ENCODE results near the gene ANKLE2.
A peak's percentile ranks its signal among the peaks of the same experiment; 100 is the strongest.

Gene ANKLE2

DNA sequence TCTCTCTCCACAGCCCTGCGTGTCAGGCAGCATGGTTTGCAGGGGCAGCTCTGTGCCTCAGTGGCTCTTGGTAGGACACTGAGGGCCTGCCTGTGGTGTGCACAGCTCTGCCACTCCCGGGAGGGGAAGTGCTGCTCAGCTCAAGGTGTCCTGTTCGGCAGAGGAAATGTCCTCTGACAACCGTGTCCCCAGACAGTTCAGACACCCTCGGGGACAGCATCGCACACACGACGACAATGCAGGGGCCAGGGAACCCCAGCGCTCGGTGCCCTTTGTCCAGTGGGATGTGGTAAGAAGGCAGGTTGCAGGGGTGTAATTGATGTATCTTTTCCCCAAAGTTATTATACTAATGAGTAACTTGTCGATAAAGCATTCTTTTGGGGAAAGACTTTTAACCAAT lies 14.2 kb downstream of the ANKLE2 start:
- no peaks in the 10 kb centered on the region for H3K9me3 Mint-ChIP-seq
- H3K27ac Mint-ChIP-seq: peak overlapping the region; percentile 47
- H3K4me3 Mint-ChIP-seq: no peak overlapping the region
- no peaks in the 10 kb centered on the region for H3K4me1 Mint-ChIP-seq (ENCODE audit: low read depth)
- H3K27me3 Mint-ChIP-seq: no peaks in the 10 kb centered on the region
- intact Hi-C loops (cut with micrococcal nuclease): no loop called here
- H3K36me3 Mint-ChIP-seq (ENCODE audit: low read depth): peaks cover 100% of the 10 kb centered on the region

DNA sequence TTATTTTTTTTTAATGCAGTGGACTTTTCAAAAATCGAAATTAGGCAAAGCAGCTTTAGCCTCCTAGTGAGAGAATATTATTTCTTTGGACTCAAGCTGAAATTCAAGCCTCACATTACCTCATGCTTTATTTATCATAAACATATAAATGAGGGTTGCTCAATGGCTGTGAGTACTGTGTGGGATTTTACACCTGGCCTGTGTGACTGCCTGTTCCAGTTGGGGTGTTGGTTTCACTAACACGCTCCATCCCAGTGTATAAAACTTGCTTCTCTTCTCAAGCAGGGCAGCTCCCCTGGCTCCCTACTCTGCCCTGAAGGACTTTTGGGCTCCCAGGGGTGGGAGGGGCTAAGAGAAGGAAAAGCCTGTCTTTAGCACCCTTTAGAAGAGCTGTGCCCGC lies 15.0 kb downstream of the ANKLE2 start:
- no peak overlapping the region for H3K27ac Mint-ChIP-seq
- H3K4me1 Mint-ChIP-seq (ENCODE audit: low read depth): no peaks in the 10 kb centered on the region
- intact Hi-C loops (cut with micrococcal nuclease): no loop called here
- H3K27me3 Mint-ChIP-seq: no peaks in the 10 kb centered on the region
- H3K4me3 Mint-ChIP-seq: no peak overlapping the region
- peaks cover 100% of the 10 kb centered on the region for H3K36me3 Mint-ChIP-seq (ENCODE audit: low read depth)
- no peaks in the 10 kb centered on the region for H3K9me3 Mint-ChIP-seq

- Mint-ChIP-seq H3K27ac (no peak overlapping the region), H3K27me3 (no peaks in the 10 kb centered on the region), H3K36me3 (ENCODE audit: low read depth) (peaks cover 100% of the 10 kb centered on the region), H3K4me3 (no peak overlapping the region), H3K4me1 (ENCODE audit: low read depth) (no peaks in the 10 kb centered on the region), H3K9me3 (no peaks in the 10 kb centered on the region)
- intact Hi-C loops (cut with micrococcal nuclease): no loop called here
Measured at GRCh38 chr12:132743831-132744230, 17.8 kb downstream of the ANKLE2 start.

- Mint-ChIP-seq H3K27ac (no peak overlapping the region), H3K36me3 (ENCODE audit: low read depth) (peaks cover 100% of the 10 kb centered on the region)
- intact Hi-C loops (cut with micrococcal nuclease): no loop called here
Measured at GRCh38 chr12:132741620-132742019, 20.0 kb downstream of the ANKLE2 start.

GRCh38 chr12:132740652-132741051 lies 21.0 kb downstream of the ANKLE2 start:
- H3K36me3 Mint-ChIP-seq (ENCODE audit: low read depth): peaks cover 100% of the 10 kb centered on the region
- no peaks in the 10 kb centered on the region for H3K9me3 Mint-ChIP-seq
- no peak overlapping the region for H3K27ac Mint-ChIP-seq
- intact Hi-C loops (cut with micrococcal nuclease): no loop called here
- H3K4me1 Mint-ChIP-seq (ENCODE audit: low read depth): no peaks in the 10 kb centered on the region
- no peaks in the 10 kb centered on the region for H3K27me3 Mint-ChIP-seq
- no peak overlapping the region for H3K4me3 Mint-ChIP-seq

More at GRCh38 chr12:132741620-132742019, 20.0 kb downstream of the ANKLE2 start:
- H3K27me3 Mint-ChIP-seq: no peaks in the 10 kb centered on the region
- no peaks in the 10 kb centered on the region for H3K4me1 Mint-ChIP-seq (ENCODE audit: low read depth)
- H3K4me3 Mint-ChIP-seq: no peak overlapping the region
- no peaks in the 10 kb centered on the region for H3K9me3 Mint-ChIP-seq

DNA sequence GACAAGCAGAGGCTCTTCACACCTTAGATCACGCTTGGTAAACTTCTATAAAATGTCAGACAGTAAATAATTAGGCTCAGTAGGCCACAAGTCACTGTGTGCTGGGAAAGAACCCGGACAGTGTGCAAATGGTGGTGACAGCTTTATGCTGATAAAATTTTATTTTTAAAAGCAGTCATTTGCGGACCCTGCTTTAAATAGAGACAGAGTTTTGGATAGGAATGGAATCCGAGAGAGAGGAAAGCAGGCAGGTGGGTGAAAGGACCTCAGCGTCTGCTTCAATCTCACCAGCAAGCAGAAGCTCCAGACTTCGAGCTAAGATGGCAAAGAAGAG lies 21.4 kb downstream of the ANKLE2 start:
- Mint-ChIP-seq H3K27me3 (no peaks in the 10 kb centered on the region), H3K9me3 (no peaks in the 10 kb centered on the region), H3K4me1 (ENCODE audit: low read depth) (no peaks in the 10 kb centered on the region), H3K27ac (no peak overlapping the region), H3K4me3 (no peak overlapping the region), H3K36me3 (ENCODE audit: low read depth) (peaks cover 100% of the 10 kb centered on the region)
- intact Hi-C loops (cut with micrococcal nuclease): no loop called here

DNA sequence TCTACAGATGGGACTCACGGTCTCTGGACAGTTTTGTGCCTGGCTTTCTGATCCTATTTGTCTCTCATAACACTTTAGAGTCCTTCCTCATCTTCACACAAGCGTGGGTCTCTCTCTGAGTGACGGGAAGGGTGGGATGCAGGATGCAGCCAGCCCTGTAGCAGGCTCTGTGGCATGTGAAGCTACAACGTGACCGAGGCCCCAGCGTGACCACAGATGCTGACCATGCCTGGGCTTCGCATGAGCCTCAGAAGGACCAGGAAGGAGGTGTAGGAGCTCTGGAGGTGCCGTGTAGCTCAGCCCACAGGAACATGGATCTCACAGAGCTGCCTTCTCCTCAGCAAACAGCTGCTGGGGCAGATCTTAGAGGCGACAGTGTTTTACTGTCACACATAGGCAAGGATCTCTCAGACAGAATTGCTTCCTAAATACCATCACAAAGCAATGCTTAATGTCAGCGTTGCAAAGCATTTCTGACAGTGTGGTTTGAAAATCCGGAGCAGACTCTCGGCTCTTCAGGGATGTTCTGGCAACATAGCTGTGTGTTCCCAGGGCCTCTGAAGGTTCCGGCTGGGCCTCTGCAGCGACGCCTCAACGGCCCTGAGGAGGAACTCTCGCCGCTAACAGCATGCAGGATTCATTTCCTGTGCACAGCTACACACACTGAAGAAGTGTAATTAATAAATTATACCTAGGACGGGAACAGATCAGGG lies 21.9 kb downstream of the ANKLE2 start:
- Mint-ChIP-seq H3K27ac (no peak overlapping the region), H3K9me3 (no peaks in the 10 kb centered on the region), H3K4me3 (no peak overlapping the region), H3K4me1 (ENCODE audit: low read depth) (no peaks in the 10 kb centered on the region), H3K36me3 (ENCODE audit: low read depth) (peaks cover 100% of the 10 kb centered on the region), H3K27me3 (no peaks in the 10 kb centered on the region)
- intact Hi-C loops (cut with micrococcal nuclease): no loop called here

DNA sequence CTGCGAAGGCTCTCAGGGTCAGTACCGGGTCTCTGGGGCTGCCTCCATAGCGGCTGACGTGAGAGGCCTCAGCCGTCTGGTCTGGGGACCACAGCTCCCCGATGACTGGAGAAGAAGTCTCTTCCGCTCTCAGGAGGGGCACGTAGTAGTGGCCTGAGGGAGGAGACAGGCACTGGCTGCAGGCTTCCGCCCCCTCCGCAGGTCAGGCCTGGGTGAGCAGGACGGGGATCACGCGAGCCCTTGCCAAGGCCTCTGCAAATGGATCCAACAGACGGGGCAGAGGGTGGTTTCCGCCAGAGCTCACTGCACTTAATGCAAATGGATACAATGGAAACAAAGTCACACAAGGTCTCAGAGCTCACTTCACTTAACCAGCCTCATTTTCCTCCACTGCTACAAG lies 24.7 kb downstream of the ANKLE2 start:
- Mint-ChIP-seq H3K27me3 (no peaks in the 10 kb centered on the region), H3K27ac (no peak overlapping the region)
- intact Hi-C loops (cut with micrococcal nuclease): no loop called here

GRCh38 chr12:132736378-132736777 lies 25.3 kb downstream of the ANKLE2 start:
- Mint-ChIP-seq H3K4me3 (no peak overlapping the region), H3K36me3 (ENCODE audit: low read depth) (peaks cover 100% of the 10 kb centered on the region), H3K27ac (no peak overlapping the region), H3K9me3 (no peaks in the 10 kb centered on the region), H3K4me1 (ENCODE audit: low read depth) (no peaks in the 10 kb centered on the region), H3K27me3 (no peaks in the 10 kb centered on the region)
- intact Hi-C loops (cut with micrococcal nuclease): no loop called here

More for the DNA sequence above, 24.7 kb downstream of the ANKLE2 start:
- H3K36me3 Mint-ChIP-seq (ENCODE audit: low read depth): peaks cover 100% of the 10 kb centered on the region
- no peak overlapping the region for H3K4me3 Mint-ChIP-seq
- H3K9me3 Mint-ChIP-seq: no peaks in the 10 kb centered on the region
- H3K4me1 Mint-ChIP-seq (ENCODE audit: low read depth): no peaks in the 10 kb centered on the region

DNA sequence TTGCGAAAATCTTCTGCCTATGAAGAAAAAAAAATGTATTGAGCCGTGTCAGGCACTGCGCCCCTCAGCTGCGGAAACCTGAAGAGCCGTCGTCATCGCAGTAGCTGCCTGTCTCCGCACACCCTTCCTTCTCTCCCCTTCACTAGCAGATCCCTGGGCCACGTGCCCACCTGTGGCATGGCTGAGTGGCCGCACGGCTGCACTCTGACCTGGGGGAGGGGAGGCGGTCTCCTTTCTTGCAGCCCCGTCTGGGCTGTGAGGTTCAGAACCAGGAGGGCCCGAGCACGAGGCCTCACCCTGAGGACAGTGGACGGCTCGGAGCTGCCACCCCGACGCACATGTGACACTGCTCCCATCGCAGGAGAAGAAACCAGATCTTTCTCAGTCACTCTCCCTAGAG lies 26.1 kb downstream of the ANKLE2 start:
- Mint-ChIP-seq H3K36me3 (ENCODE audit: low read depth) (peaks cover 100% of the 10 kb centered on the region), H3K27me3 (no peaks in the 10 kb centered on the region), H3K9me3 (no peaks in the 10 kb centered on the region), H3K27ac (no peak overlapping the region), H3K4me1 (ENCODE audit: low read depth) (no peaks in the 10 kb centered on the region), H3K4me3 (no peak overlapping the region)
- intact Hi-C loops (cut with micrococcal nuclease): no loop called here

DNA sequence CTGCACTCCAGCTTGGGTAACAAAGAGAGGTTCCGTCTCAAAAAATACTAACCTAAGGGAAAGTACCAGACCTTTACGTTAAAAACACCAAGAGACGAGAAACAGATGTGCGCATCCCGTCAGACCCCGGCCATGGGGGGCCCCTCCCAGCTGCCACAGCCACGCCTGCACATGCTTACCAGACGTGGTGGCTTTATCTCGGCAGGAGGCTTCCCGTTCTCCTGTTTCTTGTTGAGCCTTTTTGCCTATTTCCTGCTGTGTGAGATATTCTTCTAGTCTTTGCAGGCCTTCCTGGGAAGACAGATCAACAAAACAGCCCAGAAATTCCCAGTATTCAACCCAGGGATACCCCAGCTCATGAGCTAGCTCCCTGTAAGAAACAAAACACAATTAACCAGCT lies 27.4 kb downstream of the ANKLE2 start:
- no peaks in the 10 kb centered on the region for H3K9me3 Mint-ChIP-seq
- no peak overlapping the region for H3K27ac Mint-ChIP-seq
- H3K4me1 Mint-ChIP-seq (ENCODE audit: low read depth): no peaks in the 10 kb centered on the region
- H3K4me3 Mint-ChIP-seq: no peak overlapping the region
- no peaks in the 10 kb centered on the region for H3K27me3 Mint-ChIP-seq
- H3K36me3 Mint-ChIP-seq (ENCODE audit: low read depth): peaks cover 100% of the 10 kb centered on the region
- intact Hi-C loops (cut with micrococcal nuclease): no loop called here

- H3K4me3 Mint-ChIP-seq: no peak overlapping the region
- H3K27me3 Mint-ChIP-seq: no peaks in the 10 kb centered on the region
- intact Hi-C loops (cut with micrococcal nuclease): no loop called here
- no peaks in the 10 kb centered on the region for H3K9me3 Mint-ChIP-seq
- H3K4me1 Mint-ChIP-seq (ENCODE audit: low read depth): no peaks in the 10 kb centered on the region
- no peak overlapping the region for H3K27ac Mint-ChIP-seq
- H3K36me3 Mint-ChIP-seq (ENCODE audit: low read depth): peaks cover 100% of the 10 kb centered on the region
Measured at GRCh38 chr12:132731574-132731973, 30.1 kb downstream of the ANKLE2 start.

DNA sequence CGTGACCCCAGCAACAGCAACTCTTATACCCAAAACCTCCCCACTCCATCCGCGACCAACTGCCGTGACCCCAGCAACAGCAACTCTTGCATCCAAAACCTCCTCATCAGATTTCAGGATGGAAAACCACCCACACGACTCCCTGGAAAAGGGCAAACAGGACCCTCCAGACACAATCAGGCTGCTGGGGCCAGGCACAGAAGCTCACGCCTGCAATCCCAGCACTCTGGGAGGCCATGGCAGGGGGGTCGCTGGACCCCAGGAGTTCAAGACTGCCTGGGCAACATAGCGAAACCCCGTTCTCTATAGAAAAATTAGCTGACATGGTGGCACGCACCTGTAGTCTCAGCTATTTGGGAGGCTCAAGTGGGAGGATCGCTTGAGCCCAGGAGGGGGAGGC lies 31.3 kb downstream of the ANKLE2 start:
- Mint-ChIP-seq H3K4me1 (ENCODE audit: low read depth) (no peaks in the 10 kb centered on the region), H3K27ac (no peak overlapping the region), H3K9me3 (no peaks in the 10 kb centered on the region), H3K4me3 (no peak overlapping the region), H3K36me3 (ENCODE audit: low read depth) (peaks cover 100% of the 10 kb centered on the region), H3K27me3 (no peaks in the 10 kb centered on the region)
- intact Hi-C loops (cut with micrococcal nuclease): no loop called here

DNA sequence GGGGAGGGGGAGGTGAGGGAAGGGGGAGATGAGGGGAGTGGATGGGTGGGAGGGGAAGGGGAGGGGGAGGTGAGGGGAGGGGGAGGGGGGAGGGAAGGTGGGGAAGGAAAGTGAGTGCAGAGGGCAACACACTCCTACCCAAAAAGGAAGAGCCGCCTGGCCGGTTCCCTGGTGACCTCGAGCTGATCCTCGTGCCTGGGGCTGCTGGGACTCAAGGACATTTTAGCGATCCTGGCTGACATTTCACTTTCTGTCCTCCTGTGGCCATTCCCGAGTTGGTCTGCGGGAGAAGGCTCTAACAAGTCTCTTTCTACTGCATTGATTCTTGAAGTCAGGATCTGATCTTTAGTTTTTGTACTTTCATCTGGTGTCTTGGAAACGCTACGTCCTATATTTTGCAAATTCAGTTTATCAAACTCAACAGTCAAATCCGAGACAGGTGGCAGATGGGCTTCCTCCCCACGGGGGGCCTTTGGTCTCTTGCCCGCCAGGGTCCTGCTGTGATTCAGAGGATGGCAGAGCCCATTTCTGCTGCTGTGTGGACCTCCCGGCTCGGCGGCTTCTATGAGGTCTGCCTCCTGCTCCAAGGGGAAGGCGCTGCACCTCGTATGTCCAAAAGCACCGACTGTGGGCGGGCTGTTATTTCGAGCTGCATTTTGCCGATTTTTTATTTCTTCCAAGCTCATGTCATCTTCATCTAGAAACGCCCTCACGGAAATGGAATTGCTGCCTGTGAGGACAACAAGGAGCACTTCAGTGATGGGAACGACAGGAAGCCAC lies 31.9 kb downstream of the ANKLE2 start:
- no peaks in the 10 kb centered on the region for H3K4me1 Mint-ChIP-seq (ENCODE audit: low read depth)
- intact Hi-C loops (cut with micrococcal nuclease): no loop called here
- no peaks in the 10 kb centered on the region for H3K27me3 Mint-ChIP-seq
- no peaks in the 10 kb centered on the region for H3K9me3 Mint-ChIP-seq
- no peak overlapping the region for H3K27ac Mint-ChIP-seq
- peaks cover 100% of the 10 kb centered on the region for H3K36me3 Mint-ChIP-seq (ENCODE audit: low read depth)
- no peak overlapping the region for H3K4me3 Mint-ChIP-seq

- Mint-ChIP-seq H3K27me3 (no peaks in the 10 kb centered on the region), H3K4me1 (ENCODE audit: low read depth) (no peaks in the 10 kb centered on the region), H3K36me3 (ENCODE audit: low read depth) (peaks cover 100% of the 10 kb centered on the region), H3K4me3 (no peak overlapping the region), H3K27ac (peak overlapping the region; percentile 57), H3K9me3 (no peaks in the 10 kb centered on the region)
- intact Hi-C loops (cut with micrococcal nuclease): no loop called here
Measured at GRCh38 chr12:132728502-132728901, 33.1 kb downstream of the ANKLE2 start.
